ENCODE results near the gene MARCHF3. TPM values are rescaled to one million over a fixed set of nuclear protein-coding genes. Genes with fewer than 3 reads are reported as not detected.
"Not testable (repeated sequence)": the region's sequence is repeated elsewhere in the genome, so short reads cannot be mapped to it uniquely, and the experiment has no call there.

MARCHF3 gene
- total RNA-seq, 1 donor from 2014 or later = 35.7 TPM

DNA sequence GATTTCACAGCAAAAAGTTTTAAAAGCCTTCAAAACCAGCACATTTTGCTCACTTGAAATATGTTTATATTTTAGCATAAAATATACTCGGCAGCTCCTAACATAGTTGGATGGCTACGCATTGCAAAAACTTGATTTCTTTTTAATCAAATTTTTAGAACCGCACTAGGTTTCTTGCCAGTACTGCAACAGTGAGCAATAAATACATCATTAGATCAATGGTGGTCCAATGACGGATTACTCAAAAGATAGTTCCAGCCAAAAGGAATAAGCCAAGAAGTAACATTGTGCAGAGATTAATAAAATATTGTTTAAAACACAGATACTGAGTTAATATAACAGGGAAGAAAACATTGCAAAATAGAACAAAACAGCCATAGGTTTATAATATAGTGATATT lies 5.5 kb downstream of the MARCHF3 start:
- Histone ChIP-seq H3K4me3 (no peak overlapping the region), H3K4me1 (peaks cover 58% of the 10 kb centered on the region), H3K27ac (replicated peaks) (no peak overlapping the region), H3K36me3 (no peaks in the 10 kb centered on the region), H3K27me3 (ENCODE audit: low read depth) (no peaks in the 10 kb centered on the region), H3K9me3 (replicated peaks) (no peaks in the 10 kb centered on the region)
- TF ChIP-seq, protein P1, sequence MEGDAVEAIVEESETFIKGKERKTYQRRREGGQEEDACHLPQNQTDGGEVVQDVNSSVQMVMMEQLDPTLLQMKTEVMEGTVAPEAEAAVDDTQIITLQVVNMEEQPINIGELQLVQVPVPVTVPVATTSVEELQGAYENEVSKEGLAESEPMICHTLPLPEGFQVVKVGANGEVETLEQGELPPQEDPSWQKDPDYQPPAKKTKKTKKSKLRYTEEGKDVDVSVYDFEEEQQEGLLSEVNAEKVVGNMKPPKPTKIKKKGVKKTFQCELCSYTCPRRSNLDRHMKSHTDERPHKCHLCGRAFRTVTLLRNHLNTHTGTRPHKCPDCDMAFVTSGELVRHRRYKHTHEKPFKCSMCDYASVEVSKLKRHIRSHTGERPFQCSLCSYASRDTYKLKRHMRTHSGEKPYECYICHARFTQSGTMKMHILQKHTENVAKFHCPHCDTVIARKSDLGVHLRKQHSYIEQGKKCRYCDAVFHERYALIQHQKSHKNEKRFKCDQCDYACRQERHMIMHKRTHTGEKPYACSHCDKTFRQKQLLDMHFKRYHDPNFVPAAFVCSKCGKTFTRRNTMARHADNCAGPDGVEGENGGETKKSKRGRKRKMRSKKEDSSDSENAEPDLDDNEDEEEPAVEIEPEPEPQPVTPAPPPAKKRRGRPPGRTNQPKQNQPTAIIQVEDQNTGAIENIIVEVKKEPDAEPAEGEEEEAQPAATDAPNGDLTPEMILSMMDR (IDR thresholded peaks at IDR 0.05; ENCODE audit: borderline replicate concordance) = no peak
- intact Hi-C loops (cut with micrococcal nuclease) = no loop called here
- no peak for DNase-seq

DNA sequence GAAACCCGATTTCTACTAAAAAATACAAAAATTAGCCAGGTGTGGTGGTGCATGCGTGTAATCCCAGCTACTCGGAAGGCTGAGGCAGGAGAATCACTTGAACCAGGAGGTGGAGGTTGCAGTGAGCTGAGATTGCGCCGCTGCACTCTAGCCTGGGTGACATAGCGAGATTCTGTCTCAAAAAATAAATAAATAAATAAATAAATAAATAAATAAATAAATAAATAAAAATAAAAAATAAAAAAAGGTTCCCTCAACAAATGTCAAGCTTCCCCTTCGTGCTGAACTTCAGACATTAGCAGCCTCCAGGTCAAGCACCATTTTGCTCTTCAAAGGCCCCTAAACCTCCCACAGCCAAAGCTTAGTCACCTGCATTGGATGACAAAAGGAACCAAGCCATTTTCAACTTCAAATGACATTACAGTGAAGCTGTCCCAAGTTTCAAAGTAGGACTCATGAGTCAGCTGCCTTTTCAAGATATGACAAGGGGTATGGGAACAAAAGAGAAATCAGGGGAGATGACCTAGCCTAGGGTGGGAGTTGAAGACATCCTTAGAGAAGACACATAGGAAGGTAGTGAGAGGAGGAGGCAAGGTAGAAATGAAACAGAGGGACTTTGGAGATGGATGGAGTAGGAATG lies 6.7 kb downstream of the MARCHF3 start:
- H3K36me3 ChIP-seq; H3K4me3 ChIP-seq; DNase-seq; H3K9me3 ChIP-seq (replicated peaks); H3K27me3 ChIP-seq (ENCODE audit: low read depth); H3K27ac ChIP-seq (replicated peaks); intact Hi-C loops (cut with micrococcal nuclease): not testable (repeated sequence)
- peaks cover 47% of the 10 kb centered on the region for H3K4me1 ChIP-seq

DNA sequence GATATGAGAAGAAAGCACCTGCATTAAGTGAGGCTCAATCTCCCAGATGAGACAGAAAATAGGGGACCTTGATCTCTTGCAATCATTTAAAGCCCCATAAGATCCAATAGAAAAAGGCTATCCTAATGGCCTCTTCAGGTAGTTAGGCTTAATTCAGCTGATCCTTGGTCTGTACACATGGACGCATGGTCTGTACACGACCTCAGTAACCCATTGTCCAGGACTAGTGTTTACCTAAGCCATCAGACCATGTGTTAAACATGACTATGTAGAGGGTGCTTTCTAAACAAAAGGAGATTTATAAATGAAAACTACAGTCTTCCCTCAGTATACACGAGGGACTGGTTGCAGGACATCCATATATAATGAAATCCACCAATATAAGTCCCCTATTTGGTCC lies 7.5 kb downstream of the MARCHF3 start:
- intact Hi-C loops (cut with micrococcal nuclease) = no loop called here
- DNase-seq = no peak
- no peak overlapping the region for H3K4me3 ChIP-seq
- H3K9me3 ChIP-seq (replicated peaks) = no peaks in the 10 kb centered on the region
- TF ChIP-seq, protein P1 (IDR thresholded peaks at IDR 0.05; ENCODE audit: borderline replicate concordance) = no peak
- no peaks in the 10 kb centered on the region for H3K27me3 ChIP-seq (ENCODE audit: low read depth)
- no peak overlapping the region for H3K27ac ChIP-seq (replicated peaks)
- peaks cover 39% of the 10 kb centered on the region for H3K4me1 ChIP-seq
- no peaks in the 10 kb centered on the region for H3K36me3 ChIP-seq

DNA sequence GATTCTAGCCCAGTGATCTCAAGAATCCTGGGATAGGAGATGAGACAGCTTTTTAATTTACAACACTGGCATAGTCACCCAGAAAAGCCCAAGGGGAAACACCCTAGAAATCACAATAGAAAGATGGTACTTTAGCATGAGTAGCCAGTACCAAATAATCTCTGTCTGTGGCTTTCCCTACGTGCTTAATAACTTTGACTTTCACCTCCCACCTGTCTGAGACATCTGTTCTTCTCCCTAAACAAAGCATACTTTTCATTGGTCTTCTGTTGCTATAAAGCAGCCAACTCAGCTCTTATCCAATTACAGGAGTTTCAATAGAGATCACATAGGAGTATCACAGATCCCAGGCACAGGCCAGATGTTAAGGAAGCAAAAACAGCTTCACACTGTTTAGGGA lies 10.4 kb downstream of the MARCHF3 start:
- TF ChIP-seq, protein P1 (IDR thresholded peaks at IDR 0.05; ENCODE audit: borderline replicate concordance) = no peak
- intact Hi-C loops (cut with micrococcal nuclease) = no loop called here
- no peak overlapping the region for H3K27ac ChIP-seq (replicated peaks)
- peaks cover 19% of the 10 kb centered on the region for H3K4me1 ChIP-seq
- H3K4me3 ChIP-seq = no peak overlapping the region
- DNase-seq = no peak
- H3K9me3 ChIP-seq (replicated peaks) = no peaks in the 10 kb centered on the region
- no peaks in the 10 kb centered on the region for H3K36me3 ChIP-seq
- H3K27me3 ChIP-seq (ENCODE audit: low read depth) = no peaks in the 10 kb centered on the region

DNA sequence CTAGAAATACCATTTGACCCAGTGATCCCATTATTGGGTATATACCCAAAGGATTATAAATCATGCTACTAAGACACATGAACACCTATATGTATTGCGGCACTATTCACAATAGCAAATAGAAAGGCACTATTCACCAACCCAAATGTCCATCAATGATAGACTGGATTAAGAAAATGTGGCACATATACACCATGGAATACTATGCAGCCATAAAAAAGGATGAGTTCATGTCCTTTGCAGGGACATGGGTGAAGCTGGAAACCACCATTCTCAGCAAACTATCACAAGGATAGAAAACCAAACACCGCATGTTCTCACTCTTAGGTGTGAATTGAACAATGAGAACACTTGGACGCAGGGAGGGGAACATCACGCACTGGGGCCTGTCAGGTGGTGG lies 13.6 kb downstream of the MARCHF3 start:
- DNase-seq; H3K27me3 ChIP-seq (ENCODE audit: low read depth); H3K36me3 ChIP-seq; intact Hi-C loops (cut with micrococcal nuclease); H3K4me3 ChIP-seq; H3K9me3 ChIP-seq (replicated peaks); H3K27ac ChIP-seq (replicated peaks): not testable (repeated sequence)
- peaks cover 27% of the 10 kb centered on the region for H3K4me1 ChIP-seq

DNA sequence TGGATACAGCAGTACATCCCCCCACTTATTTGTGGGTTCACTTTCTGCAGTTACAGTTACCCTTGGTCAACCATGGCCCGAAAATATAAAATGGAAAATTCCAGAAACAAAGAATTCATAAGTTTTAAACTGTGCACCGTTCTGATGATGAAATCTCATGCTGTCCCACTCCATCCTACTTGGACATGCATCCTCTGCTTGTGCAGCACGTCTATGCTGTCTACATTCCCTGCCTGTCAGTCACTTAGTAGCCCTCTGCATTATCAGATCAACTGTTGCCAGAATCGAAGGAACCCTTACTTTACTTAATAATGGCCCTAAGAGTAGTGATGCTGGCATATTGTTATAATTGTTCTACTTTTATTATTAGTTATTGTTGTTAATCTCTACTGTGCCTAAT lies 14.6 kb downstream of the MARCHF3 start:
- no peak overlapping the region for H3K27ac ChIP-seq (replicated peaks)
- TF ChIP-seq, protein P1 (IDR thresholded peaks at IDR 0.05; ENCODE audit: borderline replicate concordance) = no peak
- H3K4me1 ChIP-seq = peaks cover 37% of the 10 kb centered on the region
- no peaks in the 10 kb centered on the region for H3K27me3 ChIP-seq (ENCODE audit: low read depth)
- intact Hi-C loops (cut with micrococcal nuclease) = no loop called here
- no peaks in the 10 kb centered on the region for H3K36me3 ChIP-seq
- DNase-seq = no peak
- no peak overlapping the region for H3K4me3 ChIP-seq
- no peaks in the 10 kb centered on the region for H3K9me3 ChIP-seq (replicated peaks)
